H1 (cell line): ENCODE data around the gene ANAPC5. TPM values are rescaled to one million over a fixed set of nuclear protein-coding genes. Genes with fewer than 3 reads are reported as not detected.

Experiments
- CTCF ChIA-PET: fragments of 300-600 bp; sonication (Branson Sonifier 250); formaldehyde crosslinking; loops from one replicate; lab custom pipeline; 2021; ENCODE audit not compliant: partially characterized antibody; lab: Charles Lee
- POLR2A ChIA-PET: fragments of 300-600 bp; sonication (Branson Sonifier 250); formaldehyde crosslinking; loops from one replicate; lab custom pipeline; 2021; ENCODE audit warnings: inconsistent platforms; ENCODE audit not compliant: partially characterized antibody; lab: Charles Lee
- DNase-seq, 2 experiments: peaks; one replicate each; pipeline versions ENCODE4 v3.0.0 to v3.0.0-alpha.2; 2010 to 2022; ENCODE audit warnings: low spot score in 2 of 2, low read depth in 1 of 2, mixed read lengths in 1 of 2
- FAIRE-seq: peaks from 2 replicates; lab custom pipeline; 2011; peaks lifted over from hg19 to GRCh38; lab: Jason Lieb, UNC
- H2AFZ ChIP-seq: 2 replicates; pipeline ENCODE4 v1.8.1; 2012; ENCODE audit warnings: low read length, inconsistent platforms
- H2AK5ac ChIP-seq: 2 replicates; pipeline ENCODE4 v1.6.1; 2013; ENCODE audit warnings: low read depth, low read length
- H2BK120ac ChIP-seq: replicated peaks from 2 replicates; pipeline ENCODE3; 2013; ENCODE audit warnings: low read depth, low read length, inconsistent platforms
- H2BK12ac ChIP-seq: 2 replicates; pipeline ENCODE4 v1.6.1; 2013; ENCODE audit warnings: low read depth, low read length
- H2BK15ac ChIP-seq: 2 replicates; pipeline ENCODE4 v1.6.1; 2013; ENCODE audit warnings: low read length
- H2BK20ac ChIP-seq: 2 replicates; pipeline ENCODE4 v1.6.1; 2013; ENCODE audit warnings: low read length
- H2BK5ac ChIP-seq: 2 replicates; pipeline ENCODE4 v1.6.1; 2013; ENCODE audit warnings: low read depth, low read length
- H3K14ac ChIP-seq: 2 replicates; pipeline ENCODE4 v1.6.1; 2013; ENCODE audit warnings: inconsistent platforms; ENCODE audit not compliant: insufficient read length
- H3K18ac ChIP-seq: 2 replicates; pipeline ENCODE4 v1.6.1; 2013; ENCODE audit warnings: low read length; ENCODE audit errors: extremely low read depth
- H3K23ac ChIP-seq: 2 replicates; pipeline ENCODE4 v1.6.1; 2013; ENCODE audit warnings: inconsistent platforms; ENCODE audit not compliant: insufficient read length
- H3K23me2 ChIP-seq: 2 replicates; pipeline ENCODE4 v1.6.1; 2013; ENCODE audit warnings: low read depth, low read length
- H3K27ac ChIP-seq: 2 replicates; pipeline ENCODE4 v1.6.1; 2011; ENCODE audit warnings: low read depth, low read length, inconsistent platforms
- H3K27me3 ChIP-seq, 4 experiments: replicated peaks in 1 of 4; 1 replicate in 1 of 4; 2 replicates in 3 of 4; pipeline versions ENCODE4 v1.6.1 to v1.8.1; 2011 to 2013; ENCODE audit warnings: low read length in 3 of 4, mild to moderate bottlenecking in 3 of 4, inconsistent platforms in 2 of 4, mixed read lengths in 2 of 4, moderate library complexity in 1 of 4; ENCODE audit not compliant: control insufficient read depth in 3 of 4, insufficient read depth in 3 of 4; ENCODE audit errors: extremely low read depth in 1 of 4
- H3K36me3 ChIP-seq, 4 experiments: 2 replicates each; pipeline versions ENCODE4 v1.6.1 to v1.8.1; 2011 to 2013; ENCODE audit warnings: mild to moderate bottlenecking in 4 of 4, low read length in 3 of 4, moderate library complexity in 2 of 4, control low read depth in 1 of 4, inconsistent platforms in 1 of 4; ENCODE audit not compliant: insufficient read depth in 4 of 4, control insufficient read depth in 2 of 4
- H3K4ac ChIP-seq: replicated peaks from 2 replicates; pipeline ENCODE3; 2013; ENCODE audit warnings: low read length, low read depth, mixed read lengths, inconsistent platforms; ENCODE audit not compliant: insufficient read length
- H3K4me1 ChIP-seq, 4 experiments: replicated peaks in 1 of 4; 1 replicate in 1 of 4; 2 replicates in 3 of 4; pipeline versions ENCODE4 v1.6.1 to v1.8.1; 2011 to 2013; ENCODE audit warnings: low read length in 3 of 4, inconsistent platforms in 2 of 4, mixed read lengths in 1 of 4; ENCODE audit not compliant: insufficient read depth in 4 of 4, control insufficient read depth in 3 of 4
- H3K4me2 ChIP-seq, 2 experiments: 2 replicates each; pipeline versions ENCODE4 v1.6.1 to v1.8.1; 2011 to 2013; ENCODE audit warnings: low read depth in 2 of 2, low read length in 2 of 2, control low read depth in 1 of 2, inconsistent platforms in 1 of 2, mild to moderate bottlenecking in 1 of 2; ENCODE audit not compliant: insufficient read depth in 1 of 2
- H3K4me3 ChIP-seq, 4 experiments: fragments of 200-600, 300-600 bp in 1 of 4; sonication (generic), shearing (Covaris generic), sonication (Bioruptor Twin) in 1 of 4; 2 replicates each; pipeline versions ENCODE4 v1.5.1 to v1.8.1; 2011 to 2016; ENCODE audit warnings: low read length in 4 of 4, low read depth in 3 of 4, control low read depth in 2 of 4, inconsistent platforms in 2 of 4, mild to moderate bottlenecking in 2 of 4, mixed read lengths in 1 of 4, moderate library complexity in 1 of 4; ENCODE audit not compliant: insufficient read depth in 2 of 4; ENCODE audit errors: extremely low read depth in 1 of 4
- H3K56ac ChIP-seq: replicated peaks from 2 replicates; pipeline ENCODE3; 2013; ENCODE audit warnings: low read depth, mild to moderate bottlenecking, mixed read lengths, low read length, inconsistent platforms; ENCODE audit not compliant: insufficient read length
- H3K79me1 ChIP-seq: 2 replicates; pipeline ENCODE4 v1.6.1; 2013; ENCODE audit warnings: low read depth, low read length, control low read depth
- H3K79me2 ChIP-seq, 2 experiments: 2 replicates each; pipeline versions ENCODE4 v1.6.1 to v1.8.1; 2012 to 2013; ENCODE audit warnings: low read length in 2 of 2, mild to moderate bottlenecking in 2 of 2, inconsistent platforms in 1 of 2; ENCODE audit not compliant: insufficient read depth in 2 of 2, control insufficient read depth in 1 of 2
- H3K9ac ChIP-seq, 4 experiments: replicated peaks in 1 of 4; 1 replicate in 1 of 4; 2 replicates in 3 of 4; pipeline versions ENCODE4 v1.6.1 to v1.8.1; 2011 to 2013; ENCODE audit warnings: low read depth in 3 of 4, low read length in 3 of 4, control low read depth in 2 of 4, mild to moderate bottlenecking in 2 of 4, moderate library complexity in 2 of 4, inconsistent platforms in 1 of 4; ENCODE audit errors: extremely low read depth in 1 of 4
- H3K9me3 ChIP-seq, 2 experiments: 2 replicates each; pipeline versions ENCODE4 v1.6.1 to v1.8.1; 2012 to 2013; ENCODE audit warnings: mild to moderate bottlenecking in 2 of 2, moderate library complexity in 2 of 2, control low read depth in 1 of 2, inconsistent platforms in 1 of 2, low read depth in 1 of 2, low read length in 1 of 2, mixed read lengths in 1 of 2; ENCODE audit not compliant: insufficient read depth in 2 of 2
- H4K20me1 ChIP-seq, 2 experiments: replicated peaks in 1 of 2; 2 replicates each; pipeline versions ENCODE3 to v1.8.1; 2011 to 2013; ENCODE audit warnings: inconsistent platforms in 2 of 2, low read length in 2 of 2, mild to moderate bottlenecking in 1 of 2; ENCODE audit not compliant: insufficient read depth in 2 of 2, control insufficient read depth in 1 of 2
- H4K5ac ChIP-seq: 2 replicates; pipeline ENCODE4 v1.6.1; 2013; ENCODE audit warnings: low read length, low read depth, mixed read lengths, inconsistent platforms; ENCODE audit not compliant: insufficient read length
- H4K8ac ChIP-seq: 2 replicates; pipeline ENCODE4 v1.8.0; 2013; ENCODE audit warnings: mild to moderate bottlenecking, moderate library complexity, low read length, inconsistent platforms; ENCODE audit not compliant: insufficient read depth; ENCODE audit errors: extremely low read depth
- H4K91ac ChIP-seq: replicated peaks from 2 replicates; pipeline ENCODE3; 2013; ENCODE audit warnings: low read length, mixed read lengths, inconsistent platforms; ENCODE audit not compliant: insufficient read length
- EP300 ChIP-seq, 2 experiments: IDR thresholded peaks; 1 replicate in 1 of 2; 2 replicates in 1 of 2; pipeline ENCODE4 v1.6.1; 2011 to 2012; ENCODE audit warnings: low read depth in 2 of 2, low read length in 2 of 2, mild to moderate bottlenecking in 2 of 2, borderline replicate concordance in 1 of 2, inconsistent platforms in 1 of 2, moderate library complexity in 1 of 2
- RFX5 ChIP-seq: IDR thresholded peaks from 2 replicates; pipeline ENCODE4 v1.6.1; 2011; ENCODE audit warnings: low read depth, low read length, improper control_type of control experiment, borderline replicate concordance
- RNF2 ChIP-seq: fragments of 200-900, 300-1000 bp; sonication (generic); IDR thresholded peaks from 2 replicates; pipeline ENCODE4 v1.7.1; 2016; ENCODE audit warnings: borderline replicate concordance, low read depth, mild to moderate bottlenecking, antibody characterized with exemption, low read length; ENCODE audit not compliant: poor library complexity, severe bottlenecking; ENCODE audit errors: missing control alignments
- SIX5 ChIP-seq: IDR thresholded peaks from 2 replicates; pipeline ENCODE4 v1.6.1; 2011; ENCODE audit warnings: mild to moderate bottlenecking, low read depth, low read length
- SP1 ChIP-seq: IDR thresholded peaks from 2 replicates; pipeline ENCODE4 v1.6.1; 2011; ENCODE audit warnings: low read depth, low read length
- SP2 ChIP-seq: IDR thresholded peaks from 2 replicates; pipeline ENCODE4 v1.6.1; 2012; ENCODE audit warnings: mild to moderate bottlenecking, low read length, inconsistent platforms
- TEAD4 ChIP-seq: IDR thresholded peaks from 2 replicates; pipeline ENCODE4 v1.6.1; 2012; ENCODE audit warnings: low read depth, low read length, inconsistent platforms, mixed read lengths
- WGBS, 2 experiments: shearing (Covaris generic) in 1 of 2; methylation state at CpG; one replicate each; pipeline versions ENCODE4 v1.1.6 to v1.1.7; 2013 to 2015; ENCODE audit warnings: low lambda C conversion rate in 2 of 2, mixed read lengths in 2 of 2, inconsistent platforms in 1 of 2, low coverage in 1 of 2, missing lambda C conversion rate in 1 of 2; ENCODE audit not compliant: insufficient replicate concordance in 2 of 2, insufficient coverage in 1 of 2, insufficient read length in 1 of 2; ENCODE audit errors: extremely low coverage in 1 of 2, missing lambda C conversion rate in 1 of 2; 5-methylcytosine and 5-hydroxymethylcytosine counted together
- polyA plus RNA-seq, 7 experiments: library from polyadenylated mRNA; depleted of rRNA in 3 of 7; stranded (reverse) in 5 of 7; unstranded in 2 of 7; fragments of >200 nt in 5 of 7; fragments of 200-250 nt in 2 of 7; gene quantifications; 1 replicate in 5 of 7; 2 replicates in 1 of 7; 4 replicates in 1 of 7; pipeline versions ENCODE4 v1.2.1 to v1.2.3, GENCODE V29; 2011 to 2013; ENCODE audit warnings: missing spikeins in 2 of 7, mixed read lengths in 2 of 7
- total RNA-seq: library from RNA; stranded (reverse); fragmentation: NEBNext Ultra II Directional; extraction: Animal tissue kit (Norgen Biotek cat#: 25700); gene quantifications from 2 replicates; pipeline ENCODE4 v1.2.1, GENCODE V29; 2021
- TF ChIP-seq, protein P1 (sequence below), 3 experiments: IDR thresholded peaks; 1 replicate in 2 of 3; 2 replicates in 1 of 3; pipeline versions ENCODE4 v1.5.1 to v1.6.1; 2011; ENCODE audit warnings: low read length in 3 of 3, mild to moderate bottlenecking in 3 of 3, inconsistent platforms in 2 of 3, low read depth in 1 of 3, moderate library complexity in 1 of 3; ENCODE audit not compliant: insufficient read depth in 1 of 3; ENCODE audit errors: control extremely low read depth in 1 of 3
- TF ChIP-seq, protein P2 (sequence below): IDR thresholded peaks from 2 replicates; pipeline ENCODE4 v1.6.1; 2011; ENCODE audit warnings: low read length, improper control_type of control experiment

Gene ANAPC5
- total and polyA plus RNA-seq, 2 of the 8 experiments (the other 6 are each of a cell fraction or from before 2014, with no cell fraction given), result 103 to 127 TPM

DNA sequence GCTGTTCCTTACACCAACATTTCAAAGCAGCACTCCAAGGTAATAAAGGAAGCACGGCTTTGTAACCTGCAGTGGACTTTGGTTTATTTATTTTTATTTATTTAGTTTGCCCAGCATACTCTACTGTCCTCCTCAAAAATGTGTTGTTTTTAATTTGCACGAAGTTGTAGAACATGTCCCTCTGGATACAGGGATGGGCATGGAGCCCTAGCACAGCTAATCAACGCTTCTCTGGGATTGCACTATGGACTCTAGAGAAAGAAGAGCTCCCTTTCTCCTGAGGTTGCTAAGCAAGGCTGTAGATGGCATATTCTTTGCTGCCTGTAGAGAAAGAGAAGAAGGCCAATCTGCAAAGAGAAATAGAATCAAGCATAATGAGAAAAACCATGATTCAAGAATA is 5.9 kb upstream of the ANAPC5 start:
- Histone ChIP-seq H3K4me3 (no peak overlapping the region), H3K79me2 (no peaks in the 10 kb centered on the region), H3K4me2 (no peak overlapping the region), H3K23me2 (peaks cover 2% of the 10 kb centered on the region; the same call in 1 of the 2 replicates), H3K23ac (no peak overlapping the region), H3K18ac (no peak overlapping the region), H2BK120ac (no peak overlapping the region), H3K27ac (no peak overlapping the region), H2AFZ (no peak overlapping the region), H2BK12ac (no peak overlapping the region), H2AK5ac (no peak overlapping the region), H4K8ac (no peak overlapping the region), H3K27me3 (no peaks in the 10 kb centered on the region), H3K9ac (no peak overlapping the region), H3K4me1 (0 out of 7 replicates have a peak, but pooled peaks cover 0 to 2% (median 0%) of the 10 kb centered on the region in 4 experiments), H2BK5ac (no peak overlapping the region), H4K20me1 (no peaks in the 10 kb centered on the region), H3K14ac (no peak overlapping the region), H4K5ac (no peak overlapping the region), H3K56ac (no peak overlapping the region), H4K91ac (no peak overlapping the region), H2BK15ac (no peak overlapping the region), H2BK20ac (no peak overlapping the region), H3K4ac (no peak overlapping the region), H3K36me3 (no peaks in the 10 kb centered on the region), H3K9me3 (no peaks in the 10 kb centered on the region), H3K79me1 (no peaks in the 10 kb centered on the region)
- POLR2A ChIA-PET, result interaction anchor here (0.6 to 1.0 kb wide), 2 partner anchors 18 to 42 kb away, joined by 4 to 5 read pairs; no protein-coding TSS in a partner anchor
- 82% methylated on average over 3 of the region's 3 CpGs; no CpG with 5 or more reads in 1 of the 2 experiments for WGBS, 2 experiments
- DNase-seq, result no peak
- no peak for FAIRE-seq
- CTCF ChIA-PET, result interaction anchor here (0.6 to 1.5 kb wide), 3 partner anchors 18 to 485 kb away, joined by 3 to 5 read pairs (median 3); no protein-coding TSS in a partner anchor
- TF ChIP-seq, protein P1, sequence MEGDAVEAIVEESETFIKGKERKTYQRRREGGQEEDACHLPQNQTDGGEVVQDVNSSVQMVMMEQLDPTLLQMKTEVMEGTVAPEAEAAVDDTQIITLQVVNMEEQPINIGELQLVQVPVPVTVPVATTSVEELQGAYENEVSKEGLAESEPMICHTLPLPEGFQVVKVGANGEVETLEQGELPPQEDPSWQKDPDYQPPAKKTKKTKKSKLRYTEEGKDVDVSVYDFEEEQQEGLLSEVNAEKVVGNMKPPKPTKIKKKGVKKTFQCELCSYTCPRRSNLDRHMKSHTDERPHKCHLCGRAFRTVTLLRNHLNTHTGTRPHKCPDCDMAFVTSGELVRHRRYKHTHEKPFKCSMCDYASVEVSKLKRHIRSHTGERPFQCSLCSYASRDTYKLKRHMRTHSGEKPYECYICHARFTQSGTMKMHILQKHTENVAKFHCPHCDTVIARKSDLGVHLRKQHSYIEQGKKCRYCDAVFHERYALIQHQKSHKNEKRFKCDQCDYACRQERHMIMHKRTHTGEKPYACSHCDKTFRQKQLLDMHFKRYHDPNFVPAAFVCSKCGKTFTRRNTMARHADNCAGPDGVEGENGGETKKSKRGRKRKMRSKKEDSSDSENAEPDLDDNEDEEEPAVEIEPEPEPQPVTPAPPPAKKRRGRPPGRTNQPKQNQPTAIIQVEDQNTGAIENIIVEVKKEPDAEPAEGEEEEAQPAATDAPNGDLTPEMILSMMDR (IDR thresholded peaks at IDR 0.05; ENCODE audit: control extremely low read depth in 1 of 3, insufficient read depth in 1 of 3, low read depth in 1 of 3, low read length in 3 of 3), result no peak
- TF ChIP-seq SIX5 (no peak), RFX5 (no peak), SP1 (no peak), RNF2 (no peak), TEAD4 (no peak), SP2 (no peak), EP300 (IDR thresholded peaks at IDR 0.05; ENCODE audit: borderline replicate concordance in 1 of 2, low read depth in 2 of 2, low read length in 2 of 2) (no peak)
- TF ChIP-seq, protein P2, sequence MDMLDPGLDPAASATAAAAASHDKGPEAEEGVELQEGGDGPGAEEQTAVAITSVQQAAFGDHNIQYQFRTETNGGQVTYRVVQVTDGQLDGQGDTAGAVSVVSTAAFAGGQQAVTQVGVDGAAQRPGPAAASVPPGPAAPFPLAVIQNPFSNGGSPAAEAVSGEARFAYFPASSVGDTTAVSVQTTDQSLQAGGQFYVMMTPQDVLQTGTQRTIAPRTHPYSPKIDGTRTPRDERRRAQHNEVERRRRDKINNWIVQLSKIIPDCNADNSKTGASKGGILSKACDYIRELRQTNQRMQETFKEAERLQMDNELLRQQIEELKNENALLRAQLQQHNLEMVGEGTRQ, result no peak
